Astrocyte (in vitro differentiated cells and primary cell): ENCODE results near the gene SGCA. TPM values are rescaled to one million over a fixed set of nuclear protein-coding genes. Genes with fewer than 3 reads are reported as not detected.

Experiments used
- DNase-seq: peaks from one replicate; pipeline ENCODE4 v3.0.0-alpha.2; 2010; ENCODE audit warnings: low read depth
- FAIRE-seq: peaks from 2 replicates; lab custom pipeline; 2011; peaks lifted over from hg19 to GRCh38; lab: Jason Lieb, UNC
- H2AFZ ChIP-seq: 2 replicates; pipeline ENCODE4 v1.6.0; 2012; ENCODE audit warnings: low read depth, low read length, inconsistent platforms
- H3K27ac ChIP-seq: 2 replicates; pipeline ENCODE4 v1.5.1; 2011; ENCODE audit warnings: low read depth, low read length, inconsistent platforms
- H3K27me3 ChIP-seq: 2 replicates; pipeline ENCODE4 v1.6.0; 2011; ENCODE audit warnings: low read length, inconsistent platforms; ENCODE audit not compliant: insufficient read depth
- H3K36me3 ChIP-seq: 2 replicates; pipeline ENCODE4 v1.5.1; 2011; ENCODE audit warnings: low read length, inconsistent platforms; ENCODE audit not compliant: insufficient read depth
- H3K4me1 ChIP-seq: 2 replicates; pipeline ENCODE4 v1.5.1; 2011; ENCODE audit warnings: low read length, inconsistent platforms; ENCODE audit not compliant: insufficient read depth
- H3K4me2 ChIP-seq: 2 replicates; pipeline ENCODE4 v1.6.0; 2012; ENCODE audit warnings: low read length, inconsistent platforms
- H3K4me3 ChIP-seq: 2 replicates; pipeline ENCODE4 v1.5.1; 2011; ENCODE audit warnings: low read depth, mild to moderate bottlenecking, low read length, inconsistent platforms; ENCODE audit not compliant: insufficient read depth
- H3K79me2 ChIP-seq: 2 replicates; pipeline ENCODE4 v1.6.0; 2012; ENCODE audit warnings: mild to moderate bottlenecking, low read length, inconsistent platforms; ENCODE audit not compliant: insufficient read depth
- H3K9ac ChIP-seq: 2 replicates; pipeline ENCODE4 v1.6.0; 2012; ENCODE audit warnings: mild to moderate bottlenecking, low read length, inconsistent platforms
- H3K9me3 ChIP-seq: 2 replicates; pipeline ENCODE4 v1.5.1; 2012; ENCODE audit warnings: low read depth, mild to moderate bottlenecking, low read length, inconsistent platforms; ENCODE audit not compliant: insufficient read depth
- H4K20me1 ChIP-seq: 2 replicates; pipeline ENCODE4 v1.6.0; 2012; ENCODE audit warnings: low read length, inconsistent platforms; ENCODE audit not compliant: insufficient read depth
- H3K27ac Mint-ChIP-seq: one replicate; pipeline ENCODE4 v1.8.0; 2021; ENCODE audit warnings: mild to moderate bottlenecking, mixed read lengths; ENCODE audit not compliant: unreplicated experiment
- H3K27me3 Mint-ChIP-seq: one replicate; pipeline ENCODE4 v1.8.0; 2021; ENCODE audit warnings: low read depth, mixed read lengths; ENCODE audit not compliant: unreplicated experiment
- H3K36me3 Mint-ChIP-seq: one replicate; pipeline ENCODE4 v1.8.0; 2021; ENCODE audit warnings: low read depth, mixed read lengths; ENCODE audit not compliant: unreplicated experiment
- H3K4me1 Mint-ChIP-seq: one replicate; pipeline ENCODE4 v1.8.0; 2021; ENCODE audit warnings: low read depth, mixed read lengths; ENCODE audit not compliant: unreplicated experiment
- H3K4me3 Mint-ChIP-seq: one replicate; pipeline ENCODE4 v1.8.0; 2021; ENCODE audit warnings: mild to moderate bottlenecking, moderate library complexity, mixed read lengths; ENCODE audit not compliant: unreplicated experiment
- H3K9me3 Mint-ChIP-seq: one replicate; pipeline ENCODE4 v1.8.0; 2021; ENCODE audit warnings: mild to moderate bottlenecking, mixed read lengths; ENCODE audit not compliant: unreplicated experiment
- EZH2 ChIP-seq: IDR thresholded peaks from 2 replicates; pipeline ENCODE4 v1.6.1; 2012; ENCODE audit warnings: mild to moderate bottlenecking, low read length, inconsistent platforms; ENCODE audit not compliant: insufficient read depth
- total RNA-seq: library from RNA; stranded (reverse); gene quantifications from 2 replicates; pipeline ENCODE4 v1.2.1, GENCODE V29; 2021
- TF ChIP-seq, protein P1 (sequence below): IDR thresholded peaks from 2 replicates; pipeline ENCODE4 v1.5.1; 2011; ENCODE audit warnings: low read depth, mild to moderate bottlenecking, inconsistent platforms, low read length, moderate library complexity; ENCODE audit not compliant: insufficient read depth

Gene SGCA
- total RNA-seq, 1 donor from 2014 or later: 0.32 TPM

DNA sequence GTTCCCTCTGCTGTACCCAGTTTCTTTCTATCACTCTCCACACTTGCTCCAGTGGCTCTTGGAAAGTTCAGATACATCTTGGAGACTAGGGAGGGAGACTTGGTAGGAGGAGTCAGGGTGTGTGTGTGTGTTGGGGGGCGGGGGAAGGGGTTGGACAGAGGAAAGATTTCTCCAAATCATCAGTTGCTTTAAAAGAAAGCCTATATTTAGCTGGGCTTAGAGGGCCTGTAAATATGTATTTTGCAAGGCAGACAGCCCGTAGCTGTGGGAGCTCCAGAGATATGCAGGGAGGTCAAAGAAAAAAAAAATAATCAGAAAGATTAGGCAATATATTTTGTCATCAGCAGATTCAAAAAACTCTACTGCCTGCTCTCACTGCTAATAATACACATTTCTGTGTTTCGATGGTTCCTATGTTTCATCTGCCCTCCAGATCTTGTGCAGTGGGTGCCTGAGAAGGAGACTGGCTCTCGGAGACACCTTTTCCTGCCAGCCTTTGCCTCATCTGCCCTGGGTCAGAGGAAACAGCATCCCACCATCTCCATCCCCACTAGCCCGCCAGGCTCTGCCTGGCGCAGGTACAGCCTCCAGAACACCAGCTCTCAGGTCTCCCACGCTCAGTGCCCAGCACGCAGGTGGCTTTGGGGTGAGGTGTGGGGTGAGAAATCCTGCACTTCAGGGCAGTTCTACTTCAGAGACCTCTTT is 10.5 kb upstream of the SGCA start:
- DNase-seq: no peak
- Histone ChIP-seq H3K36me3 (no peaks in the 10 kb centered on the region), H3K4me2 (no peak overlapping the region), H3K27ac (no peak overlapping the region), H3K9me3 (no peaks in the 10 kb centered on the region), H3K27me3 (no peaks in the 10 kb centered on the region), H3K4me3 (no peak overlapping the region), H3K4me1 (peaks cover 18% of the 10 kb centered on the region), H2AFZ (no peak overlapping the region), H3K9ac (no peak overlapping the region), H4K20me1 (no peaks in the 10 kb centered on the region), H3K79me2 (peaks cover 6% of the 10 kb centered on the region)
- Mint-ChIP-seq H3K9me3 (no peaks in the 10 kb centered on the region), H3K27ac (no peak overlapping the region), H3K4me3 (no peak overlapping the region), H3K27me3 (no peaks in the 10 kb centered on the region), H3K4me1 (peaks cover 1% of the 10 kb centered on the region), H3K36me3 (no peaks in the 10 kb centered on the region)
- TF ChIP-seq EZH2: no peak
- TF ChIP-seq, protein P1, sequence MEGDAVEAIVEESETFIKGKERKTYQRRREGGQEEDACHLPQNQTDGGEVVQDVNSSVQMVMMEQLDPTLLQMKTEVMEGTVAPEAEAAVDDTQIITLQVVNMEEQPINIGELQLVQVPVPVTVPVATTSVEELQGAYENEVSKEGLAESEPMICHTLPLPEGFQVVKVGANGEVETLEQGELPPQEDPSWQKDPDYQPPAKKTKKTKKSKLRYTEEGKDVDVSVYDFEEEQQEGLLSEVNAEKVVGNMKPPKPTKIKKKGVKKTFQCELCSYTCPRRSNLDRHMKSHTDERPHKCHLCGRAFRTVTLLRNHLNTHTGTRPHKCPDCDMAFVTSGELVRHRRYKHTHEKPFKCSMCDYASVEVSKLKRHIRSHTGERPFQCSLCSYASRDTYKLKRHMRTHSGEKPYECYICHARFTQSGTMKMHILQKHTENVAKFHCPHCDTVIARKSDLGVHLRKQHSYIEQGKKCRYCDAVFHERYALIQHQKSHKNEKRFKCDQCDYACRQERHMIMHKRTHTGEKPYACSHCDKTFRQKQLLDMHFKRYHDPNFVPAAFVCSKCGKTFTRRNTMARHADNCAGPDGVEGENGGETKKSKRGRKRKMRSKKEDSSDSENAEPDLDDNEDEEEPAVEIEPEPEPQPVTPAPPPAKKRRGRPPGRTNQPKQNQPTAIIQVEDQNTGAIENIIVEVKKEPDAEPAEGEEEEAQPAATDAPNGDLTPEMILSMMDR: no peak
- FAIRE-seq: no peak

DNA sequence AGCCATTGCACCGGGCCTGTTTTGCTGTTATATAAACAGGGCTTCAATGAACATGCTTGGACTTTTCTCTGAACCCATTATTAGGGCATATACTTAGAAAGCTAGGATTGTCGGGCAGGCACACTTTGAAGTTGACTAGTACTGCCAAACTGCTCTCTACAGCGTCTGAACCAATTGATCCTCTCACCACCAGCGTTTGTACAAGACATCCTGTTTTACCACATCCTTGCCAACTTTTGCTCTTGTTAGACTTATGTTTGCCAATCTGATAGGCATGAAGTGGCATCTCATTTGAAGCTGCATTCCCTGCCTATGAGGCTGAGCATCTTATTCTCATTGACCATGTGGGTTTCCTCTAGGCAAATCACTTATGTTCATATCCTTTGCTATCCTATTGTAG is 7.9 kb upstream of the SGCA start:
- H3K27ac Mint-ChIP-seq: no peak overlapping the region

More for the DNA sequence above, 7.9 kb upstream of the SGCA start:
- no peaks in the 10 kb centered on the region for H3K27me3 ChIP-seq
- no peak overlapping the region for H3K4me3 ChIP-seq
- H3K4me1 ChIP-seq: peaks cover 12% of the 10 kb centered on the region
- no peak for TF ChIP-seq EZH2
- TF ChIP-seq, protein P1: no peak
- H3K27ac ChIP-seq: no peak overlapping the region
- no peaks in the 10 kb centered on the region for H4K20me1 ChIP-seq
- Mint-ChIP-seq H3K27me3 (no peaks in the 10 kb centered on the region), H3K9me3 (no peaks in the 10 kb centered on the region), H3K36me3 (no peaks in the 10 kb centered on the region), H3K4me1 (no peaks in the 10 kb centered on the region), H3K4me3 (no peak overlapping the region)
- no peak overlapping the region for H3K4me2 ChIP-seq
- no peak overlapping the region for H3K9ac ChIP-seq
- no peak for FAIRE-seq
- no peaks in the 10 kb centered on the region for H3K79me2 ChIP-seq
- no peak for DNase-seq
- no peaks in the 10 kb centered on the region for H3K36me3 ChIP-seq
- H3K9me3 ChIP-seq: no peaks in the 10 kb centered on the region
- no peak overlapping the region for H2AFZ ChIP-seq
